HepG2 (cell line): ENCODE results near the gene STMN3. TPM values are rescaled to one million over a fixed set of nuclear protein-coding genes. Genes with fewer than 3 reads are reported as not detected.

Experiments used
- ATAD3A ChIP-seq: sonication (generic); formaldehyde crosslinking; IDR thresholded peaks from 2 replicates; pipeline ENCODE4 v1.4.0; 2020; ENCODE audit warnings: missing genetic modification reagents
- ATF7-NPFF ChIP-seq: sonication (generic); formaldehyde crosslinking; IDR thresholded peaks from 2 replicates; pipeline ENCODE4 v1.8.1; 2023; ENCODE audit warnings: mild to moderate bottlenecking, low read depth, missing genetic modification reagents, moderate library complexity
- KMT2A ChIP-seq: sonication (generic); formaldehyde crosslinking; IDR thresholded peaks from 2 replicates; pipeline ENCODE4 v1.4.0; 2020; ENCODE audit warnings: missing genetic modification reagents
- U2AF2 ChIP-seq: fragments of 200-400 bp; formaldehyde crosslinking; IDR thresholded peaks from 2 replicates; pipeline ENCODE4 v1.6.1; 2017; ENCODE audit warnings: low read depth, mild to moderate bottlenecking, low read length
- ZBTB7B ChIP-seq: sonication (generic); formaldehyde crosslinking; IDR thresholded peaks from 2 replicates; pipeline ENCODE4 v1.4.0; 2020; ENCODE audit warnings: missing genetic modification reagents
- ZNF777 ChIP-seq: sonication (generic); formaldehyde crosslinking; IDR thresholded peaks from 2 replicates; pipeline ENCODE4 v1.4.0; 2020; ENCODE audit warnings: missing genetic modification reagents
- ZNF879 ChIP-seq: sonication (generic); formaldehyde crosslinking; IDR thresholded peaks from 2 replicates; pipeline ENCODE4 v1.8.1; 2023; ENCODE audit warnings: missing genetic modification reagents
- polyA plus RNA-seq, 8 experiments: library from polyadenylated mRNA; depleted of rRNA in 3 of 8; stranded (reverse) in 7 of 8; unstranded in 1 of 8; fragments of >200 nt; fragmentation: Illumina TruSeq in 4 of 8; extraction: Trizol in 4 of 8; gene quantifications; 2 replicates each; pipeline versions ENCODE4 v1.2.1 to v1.2.3, GENCODE V29; 2011 to 2016; ENCODE audit warnings: low read depth in 4 of 8, missing spikeins in 1 of 8, mixed read lengths in 1 of 8; ENCODE audit not compliant: insufficient read depth in 1 of 8
- total RNA-seq, 5 experiments: library from RNA; depleted of rRNA; stranded (reverse); fragments of >200 nt; fragmentation: Illumina TruSeq; extraction: Trizol; gene quantifications; 2 replicates each; pipeline ENCODE4 v1.2.3, GENCODE V29; 2016; ENCODE audit warnings: low read depth in 1 of 5
- TF ChIP-seq, protein P1 (sequence below): sonication (generic); formaldehyde crosslinking; IDR thresholded peaks from 2 replicates; pipeline ENCODE4 v1.4.0; 2020; ENCODE audit warnings: missing genetic modification reagents
- TF ChIP-seq, protein P2 (sequence below): sonication (generic); formaldehyde crosslinking; IDR thresholded peaks from 2 replicates; pipeline ENCODE4 v1.4.0; 2020; ENCODE audit warnings: missing genetic modification reagents, borderline replicate concordance
- TF ChIP-seq, protein P3 (sequence below): sonication (generic); formaldehyde crosslinking; IDR thresholded peaks from 2 replicates; pipeline ENCODE4 v1.5.0; 2020; ENCODE audit warnings: mild to moderate bottlenecking, missing genetic modification reagents
- TF ChIP-seq, protein P4 (sequence below): IDR thresholded peaks from 2 replicates; pipeline ENCODE4 v1.6.1; 2016; ENCODE audit warnings: missing compliant biosample characterization, missing genetic modification reagents, borderline replicate concordance
- TF ChIP-seq, protein P5 (sequence below), 2 experiments: sonication (generic) in 1 of 2; formaldehyde crosslinking in 1 of 2; IDR thresholded peaks; 2 replicates each; pipeline versions ENCODE4 v1.4.0 to v1.6.1; 2018 to 2020; ENCODE audit warnings: missing genetic modification reagents in 2 of 2, borderline replicate concordance in 1 of 2, low read depth in 1 of 2, mild to moderate bottlenecking in 1 of 2, missing biosample characterization in 1 of 2
- TF ChIP-seq, protein P6 (sequence below): sonication (generic); formaldehyde crosslinking; IDR thresholded peaks from 2 replicates; pipeline ENCODE4 v1.4.0; 2020; ENCODE audit warnings: mild to moderate bottlenecking, missing genetic modification reagents

STMN3 gene
- total and polyA plus RNA-seq, 2 of the 13 experiments (the other 11 are each of a cell fraction or from before 2014, with no cell fraction given): 21.0 to 48.3 TPM

DNA sequence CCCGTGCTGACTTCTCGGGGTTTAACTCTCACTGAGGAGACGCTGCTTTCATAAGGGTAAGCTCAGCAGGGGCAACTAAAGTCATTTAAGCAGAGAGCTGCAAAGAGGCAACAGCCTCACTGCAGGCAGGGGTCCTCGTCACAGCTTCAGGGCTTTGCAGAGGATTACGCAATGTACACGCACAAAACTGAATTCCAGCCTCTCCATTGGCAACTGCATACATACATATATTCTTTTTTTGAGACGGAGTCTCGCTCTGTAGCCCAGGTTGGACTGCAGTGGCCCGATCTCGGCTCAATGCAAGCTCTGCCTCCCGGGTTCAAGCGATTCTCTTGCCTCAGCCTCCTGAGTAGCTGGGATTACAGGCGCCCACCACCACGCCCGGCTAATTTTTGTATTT lies 28.7 kb downstream of the STMN3 start (continued):
- TF ChIP-seq, protein P1, sequence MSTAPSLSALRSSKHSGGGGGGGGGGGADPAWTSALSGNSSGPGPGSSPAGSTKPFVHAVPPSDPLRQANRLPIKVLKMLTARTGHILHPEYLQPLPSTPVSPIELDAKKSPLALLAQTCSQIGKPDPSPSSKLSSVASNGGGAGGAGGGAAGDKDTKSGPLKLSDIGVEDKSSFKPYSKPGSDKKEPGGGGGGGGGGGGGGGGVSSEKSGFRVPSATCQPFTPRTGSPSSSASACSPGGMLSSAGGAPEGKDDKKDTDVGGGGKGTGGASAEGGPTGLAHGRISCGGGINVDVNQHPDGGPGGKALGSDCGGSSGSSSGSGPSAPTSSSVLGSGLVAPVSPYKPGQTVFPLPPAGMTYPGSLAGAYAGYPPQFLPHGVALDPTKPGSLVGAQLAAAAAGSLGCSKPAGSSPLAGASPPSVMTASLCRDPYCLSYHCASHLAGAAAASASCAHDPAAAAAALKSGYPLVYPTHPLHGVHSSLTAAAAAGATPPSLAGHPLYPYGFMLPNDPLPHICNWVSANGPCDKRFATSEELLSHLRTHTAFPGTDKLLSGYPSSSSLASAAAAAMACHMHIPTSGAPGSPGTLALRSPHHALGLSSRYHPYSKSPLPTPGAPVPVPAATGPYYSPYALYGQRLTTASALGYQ (CRISPR knock-in tag): no peak
- TF ChIP-seq, protein P2, sequence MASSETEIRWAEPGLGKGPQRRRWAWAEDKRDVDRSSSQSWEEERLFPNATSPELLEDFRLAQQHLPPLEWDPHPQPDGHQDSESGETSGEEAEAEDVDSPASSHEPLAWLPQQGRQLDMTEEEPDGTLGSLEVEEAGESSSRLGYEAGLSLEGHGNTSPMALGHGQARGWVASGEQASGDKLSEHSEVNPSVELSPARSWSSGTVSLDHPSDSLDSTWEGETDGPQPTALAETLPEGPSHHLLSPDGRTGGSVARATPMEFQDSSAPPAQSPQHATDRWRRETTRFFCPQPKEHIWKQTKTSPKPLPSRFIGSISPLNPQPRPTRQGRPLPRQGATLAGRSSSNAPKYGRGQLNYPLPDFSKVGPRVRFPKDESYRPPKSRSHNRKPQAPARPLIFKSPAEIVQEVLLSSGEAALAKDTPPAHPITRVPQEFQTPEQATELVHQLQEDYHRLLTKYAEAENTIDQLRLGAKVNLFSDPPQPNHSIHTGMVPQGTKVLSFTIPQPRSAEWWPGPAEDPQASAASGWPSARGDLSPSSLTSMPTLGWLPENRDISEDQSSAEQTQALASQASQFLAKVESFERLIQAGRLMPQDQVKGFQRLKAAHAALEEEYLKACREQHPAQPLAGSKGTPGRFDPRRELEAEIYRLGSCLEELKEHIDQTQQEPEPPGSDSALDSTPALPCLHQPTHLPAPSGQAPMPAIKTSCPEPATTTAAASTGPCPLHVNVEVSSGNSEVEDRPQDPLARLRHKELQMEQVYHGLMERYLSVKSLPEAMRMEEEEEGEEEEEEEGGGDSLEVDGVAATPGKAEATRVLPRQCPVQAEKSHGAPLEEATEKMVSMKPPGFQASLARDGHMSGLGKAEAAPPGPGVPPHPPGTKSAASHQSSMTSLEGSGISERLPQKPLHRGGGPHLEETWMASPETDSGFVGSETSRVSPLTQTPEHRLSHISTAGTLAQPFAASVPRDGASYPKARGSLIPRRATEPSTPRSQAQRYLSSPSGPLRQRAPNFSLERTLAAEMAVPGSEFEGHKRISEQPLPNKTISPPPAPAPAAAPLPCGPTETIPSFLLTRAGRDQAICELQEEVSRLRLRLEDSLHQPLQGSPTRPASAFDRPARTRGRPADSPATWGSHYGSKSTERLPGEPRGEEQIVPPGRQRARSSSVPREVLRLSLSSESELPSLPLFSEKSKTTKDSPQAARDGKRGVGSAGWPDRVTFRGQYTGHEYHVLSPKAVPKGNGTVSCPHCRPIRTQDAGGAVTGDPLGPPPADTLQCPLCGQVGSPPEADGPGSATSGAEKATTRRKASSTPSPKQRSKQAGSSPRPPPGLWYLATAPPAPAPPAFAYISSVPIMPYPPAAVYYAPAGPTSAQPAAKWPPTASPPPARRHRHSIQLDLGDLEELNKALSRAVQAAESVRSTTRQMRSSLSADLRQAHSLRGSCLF (CRISPR knock-in tag): no peak
- TF ChIP-seq KMT2A (CRISPR knock-in tag) (0 out of 2 replicates have a peak, but pooled peaks have one; percentile 53), U2AF2 (no peak), ZBTB7B (CRISPR knock-in tag) (peak; percentile 83; the same call in 1 of the 2 replicates), ZNF879 (no peak), ATAD3A (CRISPR knock-in tag) (no peak; the same call in 1 of the 2 replicates), ZNF777 (CRISPR knock-in tag) (no peak), ATF7-NPFF (CRISPR knock-in tag) (no peak)
- TF ChIP-seq, protein P3, sequence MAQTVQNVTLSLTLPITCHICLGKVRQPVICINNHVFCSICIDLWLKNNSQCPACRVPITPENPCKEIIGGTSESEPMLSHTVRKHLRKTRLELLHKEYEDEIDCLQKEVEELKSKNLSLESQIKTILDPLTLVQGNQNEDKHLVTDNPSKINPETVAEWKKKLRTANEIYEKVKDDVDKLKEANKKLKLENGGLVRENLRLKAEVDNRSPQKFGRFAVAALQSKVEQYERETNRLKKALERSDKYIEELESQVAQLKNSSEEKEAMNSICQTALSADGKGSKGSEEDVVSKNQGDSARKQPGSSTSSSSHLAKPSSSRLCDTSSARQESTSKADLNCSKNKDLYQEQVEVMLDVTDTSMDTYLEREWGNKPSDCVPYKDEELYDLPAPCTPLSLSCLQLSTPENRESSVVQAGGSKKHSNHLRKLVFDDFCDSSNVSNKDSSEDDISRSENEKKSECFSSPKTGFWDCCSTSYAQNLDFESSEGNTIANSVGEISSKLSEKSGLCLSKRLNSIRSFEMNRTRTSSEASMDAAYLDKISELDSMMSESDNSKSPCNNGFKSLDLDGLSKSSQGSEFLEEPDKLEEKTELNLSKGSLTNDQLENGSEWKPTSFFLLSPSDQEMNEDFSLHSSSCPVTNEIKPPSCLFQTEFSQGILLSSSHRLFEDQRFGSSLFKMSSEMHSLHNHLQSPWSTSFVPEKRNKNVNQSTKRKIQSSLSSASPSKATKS (CRISPR knock-in tag): no peak
- TF ChIP-seq, protein P4, sequence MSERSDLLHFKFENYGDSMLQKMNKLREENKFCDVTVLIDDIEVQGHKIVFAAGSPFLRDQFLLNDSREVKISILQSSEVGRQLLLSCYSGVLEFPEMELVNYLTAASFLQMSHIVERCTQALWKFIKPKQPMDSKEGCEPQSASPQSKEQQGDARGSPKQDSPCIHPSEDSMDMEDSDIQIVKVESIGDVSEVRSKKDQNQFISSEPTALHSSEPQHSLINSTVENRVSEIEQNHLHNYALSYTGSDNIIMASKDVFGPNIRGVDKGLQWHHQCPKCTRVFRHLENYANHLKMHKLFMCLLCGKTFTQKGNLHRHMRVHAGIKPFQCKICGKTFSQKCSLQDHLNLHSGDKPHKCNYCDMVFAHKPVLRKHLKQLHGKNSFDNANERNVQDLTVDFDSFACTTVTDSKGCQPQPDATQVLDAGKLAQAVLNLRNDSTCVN (CRISPR knock-in tag): no peak
- TF ChIP-seq, protein P5, sequence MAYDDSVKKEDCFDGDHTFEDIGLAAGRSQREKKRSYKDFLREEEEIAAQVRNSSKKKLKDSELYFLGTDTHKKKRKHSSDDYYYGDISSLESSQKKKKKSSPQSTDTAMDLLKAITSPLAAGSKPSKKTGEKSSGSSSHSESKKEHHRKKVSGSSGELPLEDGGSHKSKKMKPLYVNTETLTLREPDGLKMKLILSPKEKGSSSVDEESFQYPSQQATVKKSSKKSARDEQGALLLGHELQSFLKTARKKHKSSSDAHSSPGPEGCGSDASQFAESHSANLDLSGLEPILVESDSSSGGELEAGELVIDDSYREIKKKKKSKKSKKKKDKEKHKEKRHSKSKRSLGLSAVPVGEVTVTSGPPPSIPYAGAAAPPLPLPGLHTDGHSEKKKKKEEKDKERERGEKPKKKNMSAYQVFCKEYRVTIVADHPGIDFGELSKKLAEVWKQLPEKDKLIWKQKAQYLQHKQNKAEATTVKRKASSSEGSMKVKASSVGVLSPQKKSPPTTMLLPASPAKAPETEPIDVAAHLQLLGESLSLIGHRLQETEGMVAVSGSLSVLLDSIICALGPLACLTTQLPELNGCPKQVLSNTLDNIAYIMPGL (CRISPR knock-in tag; IDR thresholded peaks at IDR 0.05; ENCODE audit: borderline replicate concordance in 1 of 2, low read depth in 1 of 2): no peak
- TF ChIP-seq, protein P6, sequence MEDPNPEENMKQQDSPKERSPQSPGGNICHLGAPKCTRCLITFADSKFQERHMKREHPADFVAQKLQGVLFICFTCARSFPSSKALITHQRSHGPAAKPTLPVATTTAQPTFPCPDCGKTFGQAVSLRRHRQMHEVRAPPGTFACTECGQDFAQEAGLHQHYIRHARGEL (CRISPR knock-in tag): no peak
